Renal cortical epithelial cell (primary cell): ENCODE measurements around the gene MED31. TPM values are rescaled to one million over a fixed set of nuclear protein-coding genes. Genes with fewer than 3 reads are reported as not detected.
"Not testable (repeated sequence)": the region's sequence is repeated elsewhere in the genome, so short reads cannot be mapped to it uniquely, and the experiment has no call there.

ENCODE experiments used
- DNase-seq: peaks from one replicate; pipeline ENCODE4 v3.0.0-alpha.2; 2011; ENCODE audit warnings: low read depth
- total RNA-seq: library from RNA; depleted of rRNA; stranded (reverse); fragments of >200 nt; gene quantifications from 2 replicates; pipeline ENCODE4 v1.2.3, GENCODE V29; 2014

MED31 gene
- total RNA-seq, 1 donor from 2014 or later, result 8.5 TPM

DNA sequence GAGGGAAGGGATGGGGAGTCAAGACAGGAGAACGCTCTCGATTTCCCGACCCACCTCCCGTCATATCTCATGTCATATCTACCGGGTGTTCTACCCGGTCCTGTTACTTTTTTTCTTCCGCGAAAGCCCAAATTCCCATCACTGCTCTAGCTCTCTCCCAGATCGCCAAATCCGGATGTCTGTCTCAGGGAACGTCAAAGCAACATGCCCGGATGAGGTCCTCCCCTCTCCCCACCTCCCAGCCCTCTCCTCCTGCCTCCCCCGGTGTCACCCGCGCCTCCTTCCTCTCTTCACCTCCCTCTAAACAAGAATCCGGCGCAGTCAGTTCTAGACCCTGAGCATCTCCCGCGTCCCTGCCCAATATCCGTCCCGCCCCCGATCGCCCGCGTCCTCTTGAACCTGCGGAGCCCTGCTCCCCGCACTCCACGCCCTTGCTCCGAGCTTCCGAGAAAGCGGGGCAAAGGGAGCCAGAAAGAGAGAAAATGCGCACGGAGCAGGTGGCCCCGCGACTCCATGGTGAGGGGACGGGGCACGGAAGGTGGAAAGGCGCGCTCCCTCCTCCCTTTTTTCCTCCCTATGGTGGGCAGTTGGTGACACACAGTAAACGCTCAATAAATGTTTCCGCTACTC, 4.4 kb upstream of the MED31 start:
- DNase-seq, result not testable (repeated sequence)

DNA sequence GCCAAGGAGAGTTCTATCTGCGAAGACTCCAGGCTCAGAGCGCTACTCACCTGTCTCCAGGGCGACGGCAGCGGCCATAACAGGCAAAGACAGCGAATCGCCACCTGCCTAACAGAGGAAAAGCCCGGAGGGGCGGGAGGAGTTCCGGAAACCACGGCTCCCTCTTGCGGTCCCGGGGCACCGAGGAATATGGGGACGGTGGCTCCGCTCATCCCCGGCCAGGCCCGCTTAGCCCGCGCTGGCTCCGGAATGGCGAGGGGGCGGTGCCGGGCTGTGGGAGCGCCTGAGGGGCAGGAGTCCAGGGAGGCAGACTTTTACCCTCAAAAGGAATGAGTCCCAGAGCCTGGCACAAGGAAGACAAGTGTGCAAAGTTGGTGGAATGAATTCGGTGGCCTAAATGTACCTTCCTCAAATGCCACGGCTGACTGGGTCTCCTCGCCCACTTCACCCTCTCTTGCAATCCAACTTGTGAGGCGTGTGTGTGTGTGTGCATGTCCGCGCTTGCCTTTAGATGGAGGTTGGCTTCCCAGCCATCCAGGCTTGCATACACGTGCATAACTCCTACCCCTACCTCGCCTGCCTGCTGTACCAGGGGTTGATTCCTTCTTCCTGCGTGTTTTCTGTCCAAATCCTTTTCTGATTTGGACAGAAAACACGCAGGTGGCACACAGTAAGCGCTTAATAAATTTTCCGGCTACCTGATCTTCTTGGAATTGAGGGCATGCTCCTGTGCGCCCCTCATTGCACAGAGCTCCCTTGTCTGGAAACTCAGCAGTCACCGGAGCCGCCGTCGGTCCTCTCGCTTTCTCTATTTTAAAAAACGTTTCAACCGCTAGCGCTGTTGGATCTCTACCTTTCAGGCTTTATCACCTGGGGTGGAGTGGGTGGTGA, 3.7 kb upstream of the MED31 start:
- peak; percentile 12 for DNase-seq

DNA sequence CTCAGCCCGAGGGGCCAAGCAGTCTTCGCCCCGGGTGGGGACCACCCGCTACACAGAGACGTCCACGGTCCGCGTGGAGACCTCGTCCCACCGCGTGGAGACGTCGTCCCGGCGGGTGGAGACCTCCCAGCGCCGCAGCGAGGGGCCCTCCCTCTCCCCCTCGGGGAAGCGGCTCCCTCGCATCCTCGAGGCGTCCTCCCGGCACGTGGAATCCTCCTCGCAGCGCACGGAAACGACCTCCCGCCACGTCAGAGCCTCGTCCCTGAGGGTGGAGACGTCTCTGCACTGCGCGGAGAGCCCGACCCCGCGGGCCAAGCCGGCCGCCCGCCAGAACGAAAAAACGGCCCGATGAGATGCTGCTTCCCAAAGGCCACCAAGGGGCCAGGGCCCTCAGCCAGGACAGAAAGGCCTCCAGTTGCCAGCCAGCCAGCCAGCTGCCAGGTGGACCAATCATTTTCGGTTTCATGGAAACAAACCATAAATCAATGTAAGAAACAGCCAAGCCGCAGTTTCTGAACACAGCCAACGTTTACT, 581 bp upstream of the MED31 start:
- DNase-seq, result peak; percentile 60

DNA sequence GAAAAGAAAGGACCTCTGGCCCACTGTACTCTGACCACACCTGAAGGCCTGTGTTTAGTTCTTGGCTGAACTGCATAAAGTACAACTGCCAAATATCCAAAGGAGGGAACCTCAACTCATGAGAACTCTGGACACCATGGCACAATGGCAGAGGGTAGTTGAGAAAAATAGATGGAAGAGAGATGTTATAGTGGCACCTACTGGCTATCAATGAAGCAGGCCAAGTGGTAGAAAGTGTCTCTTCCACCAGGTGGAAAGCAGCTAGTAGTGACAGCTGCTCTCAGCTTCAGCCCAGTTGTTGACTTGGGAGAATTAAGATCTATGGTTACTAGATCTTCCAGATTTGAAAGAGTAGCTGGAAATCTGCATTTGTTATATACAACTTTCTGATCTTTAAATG, 3.2 kb downstream of the MED31 start:
- DNase-seq, result peak; percentile 42

DNA sequence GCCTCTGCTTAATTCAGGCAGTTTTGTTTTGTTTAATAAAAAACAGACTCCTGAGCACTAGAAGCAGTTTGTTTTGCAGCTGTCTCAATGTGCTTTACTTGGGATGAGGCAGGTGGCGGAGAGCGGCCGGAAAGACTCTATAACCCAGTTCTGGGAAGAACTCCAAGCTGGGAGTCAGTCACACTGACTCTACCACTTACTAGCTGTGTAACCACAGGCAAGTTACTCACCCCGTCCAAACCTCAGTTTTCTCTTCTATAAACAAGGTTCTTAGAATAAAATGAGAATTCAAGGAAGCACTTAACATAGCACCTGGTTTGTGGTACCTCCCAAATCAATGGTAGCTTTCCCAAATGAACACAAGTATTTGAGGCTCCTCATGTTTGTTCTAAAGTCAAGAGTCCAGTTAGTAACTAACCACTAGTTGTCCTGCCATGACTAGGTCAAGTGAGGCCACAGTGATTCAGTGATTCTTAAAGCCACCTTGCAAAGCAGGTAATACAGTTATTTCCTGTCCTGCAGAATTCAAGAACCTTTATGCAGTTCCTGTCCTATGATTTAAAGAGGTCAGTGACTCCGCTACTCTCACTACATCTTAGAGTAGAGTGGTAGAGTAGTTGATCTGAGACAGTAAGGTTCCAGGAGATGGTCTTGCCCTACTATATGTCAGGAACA, 7.8 kb downstream of the MED31 start:
- DNase-seq, result peak; percentile 68

DNA sequence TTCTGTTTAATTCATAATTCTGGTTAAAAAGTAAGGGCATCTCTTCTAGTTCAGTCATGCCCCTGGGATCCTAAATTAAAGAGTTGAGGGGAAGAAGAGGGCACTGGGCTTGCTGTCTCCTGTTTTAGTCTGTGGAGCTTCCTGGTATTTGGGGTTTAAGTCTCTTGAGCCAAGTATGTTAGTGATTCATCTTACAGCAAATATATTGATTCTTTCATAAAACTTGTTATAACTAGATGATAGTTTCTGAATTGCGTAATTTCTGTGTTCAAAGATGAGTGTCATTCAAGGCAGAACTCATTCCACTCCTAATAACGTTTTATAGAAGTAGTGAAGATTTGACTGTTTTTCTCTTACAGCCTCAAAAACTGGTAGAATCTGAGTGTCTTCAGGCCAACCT, 8.8 kb downstream of the MED31 start:
- DNase-seq, result no peak

DNA sequence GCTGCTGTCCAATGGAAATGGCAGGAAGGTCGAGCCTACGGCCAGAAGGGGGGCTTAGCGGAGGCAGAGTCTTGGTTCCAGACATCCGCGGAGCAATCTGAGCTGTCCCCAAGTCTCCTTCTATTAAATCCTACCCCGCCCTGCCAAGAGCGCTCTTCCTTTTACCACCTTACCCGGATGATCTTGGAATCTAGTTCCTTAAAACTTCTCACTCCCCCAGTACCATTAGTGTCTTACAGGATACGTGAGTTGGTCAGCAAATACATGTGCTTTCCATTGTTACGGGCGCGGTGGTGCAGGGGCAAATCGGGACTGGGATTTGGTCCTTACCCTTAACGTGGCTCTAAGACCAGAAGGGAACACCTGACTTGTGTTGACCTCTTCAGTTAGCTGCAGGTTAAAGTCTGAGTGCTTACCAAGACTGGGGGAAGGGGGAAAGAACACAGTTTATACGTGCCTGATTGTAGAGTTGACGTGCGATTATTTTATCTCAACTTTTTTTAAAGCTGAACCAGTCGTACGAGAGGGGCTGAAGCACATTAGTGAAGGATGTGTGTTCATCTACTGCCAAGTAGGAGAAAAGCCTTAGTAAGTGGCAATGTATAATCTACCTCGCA, 10.1 kb downstream of the MED31 start:
- peak; percentile 33 for DNase-seq

DNA sequence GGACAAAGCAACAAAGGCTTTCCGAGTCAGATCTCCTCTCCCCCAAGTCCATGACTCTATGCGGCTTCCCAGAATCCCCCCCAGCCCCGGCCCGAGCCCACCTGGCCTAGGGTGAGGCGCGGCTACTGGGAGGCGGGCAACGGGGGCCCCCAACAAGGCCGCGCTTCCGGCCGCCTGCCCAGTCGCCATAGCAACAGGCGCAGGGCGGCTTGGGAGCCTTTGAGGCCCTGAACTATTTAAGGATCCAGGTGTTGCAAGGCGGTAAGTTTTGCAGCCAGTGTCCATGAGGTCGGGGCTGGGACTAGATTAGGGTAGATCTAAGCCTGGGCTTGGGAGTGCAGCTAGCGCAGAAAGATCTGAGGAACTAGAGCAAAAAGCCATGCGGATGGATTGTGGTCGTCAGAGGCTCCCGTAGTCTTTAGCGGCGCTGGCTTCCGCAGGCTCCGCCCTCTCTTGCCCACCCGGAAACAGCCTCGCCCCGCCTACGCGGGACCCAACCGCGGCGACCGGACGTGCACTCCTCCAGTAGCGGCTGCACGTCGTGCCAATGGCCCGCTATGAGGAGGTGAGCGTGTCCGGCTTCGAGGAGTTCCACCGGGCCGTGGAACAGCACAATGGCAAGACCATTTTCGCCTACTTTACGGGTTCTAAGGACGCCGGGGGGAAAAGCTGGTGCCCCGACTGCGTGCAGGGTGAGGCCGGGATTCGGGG, 10.7 kb downstream of the MED31 start, which contains the start of the genes KIAA0753 and TXNDC17:
KIAA0753 (minus strand) TSS at position 176 of the 711 bp plus-strand sequence. CDS start 5,608 bp downstream, outside the sequence.
TXNDC17 (plus strand) TSS at position 525 of the 711 bp plus-strand sequence; CDS start at position 548, 23 bp downstream.
- peak; percentile 81 for DNase-seq

DNA sequence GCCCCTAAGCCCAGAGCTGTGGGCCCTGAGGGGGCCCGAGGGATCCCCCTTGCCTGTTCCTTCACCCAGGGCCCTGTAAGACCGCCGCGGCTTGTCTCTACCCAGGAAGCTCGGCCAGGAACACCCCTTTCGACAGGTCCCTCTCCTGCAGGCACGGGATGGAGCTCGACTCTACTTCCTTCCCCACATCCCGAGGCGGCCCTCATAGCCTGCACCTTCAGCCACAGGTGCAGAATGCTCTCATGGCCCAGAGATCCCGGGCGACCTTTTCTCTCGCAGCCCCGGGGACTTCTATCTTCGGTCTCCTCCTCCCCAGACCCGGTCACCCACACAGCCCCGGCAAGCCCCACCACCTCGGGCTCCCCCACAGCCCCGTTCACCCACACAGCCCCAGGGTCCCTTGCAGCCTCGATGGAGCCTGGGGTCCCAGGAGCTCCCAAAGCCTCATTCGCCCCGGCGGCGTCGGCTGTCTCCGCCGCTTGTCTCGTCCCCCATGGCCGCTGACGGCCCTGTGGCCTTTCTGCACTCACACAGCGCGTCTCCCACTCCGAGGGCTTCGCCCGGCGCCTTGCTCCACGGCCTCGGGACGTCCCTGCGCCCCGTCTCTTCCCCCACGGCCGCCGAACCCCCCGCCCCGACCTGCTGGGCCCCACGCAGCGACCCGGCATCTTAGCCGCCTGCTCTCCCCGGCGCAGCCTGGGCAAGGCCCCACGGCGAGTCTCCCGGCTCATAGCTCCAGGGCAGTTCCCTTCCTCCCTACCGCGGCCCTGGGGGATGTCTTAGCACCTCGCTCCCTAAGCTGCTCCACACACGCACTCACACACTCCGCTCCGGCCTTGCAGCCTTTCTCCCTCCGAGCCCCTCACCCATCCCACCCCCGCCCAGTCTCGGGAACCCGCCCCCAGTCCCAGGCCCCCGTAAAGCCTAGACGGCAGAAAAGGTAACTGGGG, 11.5 kb downstream of the MED31 start:
- no peak for DNase-seq

DNA sequence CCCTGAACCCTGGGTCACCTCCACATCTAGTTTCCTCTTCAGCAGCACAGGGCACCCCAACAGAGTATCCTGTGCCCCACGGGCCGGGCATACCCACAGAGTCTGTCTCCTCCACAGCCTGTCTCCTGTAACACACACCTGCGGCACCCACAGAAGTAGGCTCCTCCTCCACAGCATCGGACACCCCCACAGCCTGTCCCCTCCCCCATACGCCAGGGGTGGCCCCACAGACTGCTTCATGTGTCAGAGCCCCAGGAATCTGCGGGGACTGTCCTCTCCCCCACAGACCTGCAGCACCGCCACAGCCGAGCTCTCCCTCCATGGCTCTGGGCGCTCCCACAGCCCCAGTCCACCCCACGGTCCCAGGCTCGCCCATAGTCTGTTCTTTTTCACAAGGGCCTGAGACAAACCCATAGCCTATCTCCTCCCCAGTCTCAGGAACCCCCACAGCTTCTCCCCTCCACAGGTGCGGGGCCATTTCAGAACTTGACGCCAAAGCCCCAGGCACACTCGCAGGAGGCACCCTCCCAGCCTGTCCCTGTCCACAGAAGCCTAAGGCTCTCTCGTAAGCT, 12.3 kb downstream of the MED31 start:
- DNase-seq, result no peak

DNA sequence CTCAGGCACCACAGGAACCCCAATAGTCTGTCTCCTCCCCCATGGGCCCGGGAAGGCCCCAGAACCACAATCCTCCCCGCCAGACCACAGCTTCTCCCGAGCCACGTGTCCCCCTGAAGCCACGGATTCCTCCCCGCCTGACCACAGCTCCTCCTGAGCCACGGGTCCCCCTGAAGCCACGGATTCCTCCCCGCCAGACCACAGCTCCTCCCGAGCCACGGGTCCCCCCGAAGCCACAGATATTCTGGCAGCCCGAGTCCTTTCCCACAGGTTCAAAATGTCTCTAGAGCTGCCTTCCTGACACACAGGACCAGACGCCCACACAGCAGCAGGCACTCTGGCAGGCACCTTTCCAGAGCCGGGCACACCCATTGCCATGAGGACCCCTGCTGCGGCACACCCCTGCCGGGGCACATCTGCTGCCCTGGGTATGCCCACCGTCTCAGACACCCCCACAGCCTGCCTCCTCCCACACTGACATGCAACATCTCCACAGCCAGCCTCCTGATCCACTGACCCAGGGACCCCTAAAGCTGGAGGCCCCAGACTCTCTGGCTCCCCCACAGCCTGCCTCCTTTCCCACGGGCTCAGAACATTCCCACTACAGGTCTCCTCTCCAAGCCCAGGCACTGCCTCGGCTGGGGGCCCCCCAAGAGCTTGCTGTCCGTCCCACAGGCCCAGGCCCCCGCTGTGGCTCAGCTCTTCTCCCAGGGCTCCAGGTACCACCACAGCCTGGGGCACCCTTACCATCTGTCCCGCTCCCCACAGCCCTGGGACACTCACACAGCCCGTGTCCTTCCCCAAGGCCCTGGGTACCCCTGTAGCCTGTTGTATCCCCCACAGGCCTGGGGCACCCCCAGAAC, 13.1 kb downstream of the MED31 start:
- no peak for DNase-seq

DNA sequence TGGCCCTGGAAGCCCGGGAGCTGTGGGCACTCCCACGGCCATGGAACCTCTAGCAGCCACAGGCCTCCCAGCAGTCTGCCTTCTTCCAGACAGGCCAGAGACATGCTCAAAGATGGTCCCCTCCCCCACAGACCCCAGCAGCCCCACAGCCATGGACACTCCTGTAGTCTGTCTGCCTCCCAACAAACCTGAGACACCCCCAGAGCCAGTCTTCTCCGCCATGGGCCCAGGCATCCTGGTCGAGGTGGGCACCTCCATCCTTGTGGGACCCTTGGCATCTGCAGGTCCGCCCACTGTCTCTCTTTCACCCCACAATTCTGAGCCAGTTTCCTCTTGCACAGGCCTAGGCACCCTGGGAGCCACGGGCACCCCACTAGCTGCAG, 14.0 kb downstream of the MED31 start:
- DNase-seq, result no peak

DNA sequence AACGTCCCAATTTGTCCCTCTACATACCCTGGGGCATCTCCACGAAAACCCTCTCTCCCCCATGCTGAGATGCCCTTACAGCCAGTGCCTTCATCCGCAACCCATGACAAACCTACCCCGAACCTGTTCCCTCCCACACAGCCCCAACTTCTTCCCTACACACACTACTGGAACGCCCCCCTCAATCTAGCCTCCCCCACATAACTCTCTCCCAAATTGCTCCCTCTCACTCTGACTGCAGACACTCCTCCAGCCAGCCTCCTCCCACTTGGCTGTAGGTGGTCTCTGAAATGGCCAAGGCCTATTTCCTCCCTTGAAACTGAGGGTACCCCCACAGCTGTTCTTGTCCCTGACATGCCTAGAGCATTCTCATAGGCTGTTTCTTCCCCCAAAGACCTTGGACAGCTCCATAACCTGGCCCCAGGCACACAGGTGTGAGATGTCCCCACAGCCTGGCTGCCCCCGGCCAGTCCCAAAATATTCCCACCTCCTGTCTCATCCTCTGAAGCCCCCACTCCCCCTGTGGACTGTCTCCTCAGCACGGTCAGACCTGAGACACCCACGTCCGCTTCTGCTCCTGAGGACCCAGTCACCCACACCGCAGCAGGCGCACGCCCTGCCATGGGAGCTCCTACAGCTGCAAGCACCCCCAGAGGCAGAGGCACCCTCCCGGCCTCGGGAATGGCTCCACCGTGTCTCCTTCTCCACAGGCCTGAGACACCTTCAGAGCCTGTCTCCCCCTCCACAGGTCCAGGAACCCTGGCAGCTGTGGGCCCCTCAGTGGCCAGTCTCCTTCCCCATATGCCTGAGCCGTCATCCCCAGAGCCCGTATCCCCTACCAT, 14.6 kb downstream of the MED31 start:
- DNase-seq, result no peak

DNA sequence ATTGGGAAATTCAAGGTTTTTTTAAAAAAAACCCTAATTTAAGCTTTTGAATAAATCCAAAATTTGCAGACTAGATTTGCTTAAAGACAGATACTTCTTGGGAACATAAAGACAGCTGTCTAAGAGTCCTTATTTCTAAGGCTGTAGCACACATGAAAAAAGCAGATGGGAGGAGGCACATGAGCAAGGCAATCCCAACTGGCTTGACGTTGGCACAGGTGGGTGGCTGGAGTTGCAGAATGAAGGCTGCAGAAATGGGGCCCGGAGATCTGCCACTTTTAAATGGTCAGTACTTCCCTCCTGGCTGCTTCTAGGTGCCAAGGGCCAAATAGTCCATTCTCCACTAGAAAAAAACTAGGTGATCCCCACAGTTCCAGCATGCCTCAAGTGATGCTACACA, 15.3 kb downstream of the MED31 start:
- no peak for DNase-seq

DNA sequence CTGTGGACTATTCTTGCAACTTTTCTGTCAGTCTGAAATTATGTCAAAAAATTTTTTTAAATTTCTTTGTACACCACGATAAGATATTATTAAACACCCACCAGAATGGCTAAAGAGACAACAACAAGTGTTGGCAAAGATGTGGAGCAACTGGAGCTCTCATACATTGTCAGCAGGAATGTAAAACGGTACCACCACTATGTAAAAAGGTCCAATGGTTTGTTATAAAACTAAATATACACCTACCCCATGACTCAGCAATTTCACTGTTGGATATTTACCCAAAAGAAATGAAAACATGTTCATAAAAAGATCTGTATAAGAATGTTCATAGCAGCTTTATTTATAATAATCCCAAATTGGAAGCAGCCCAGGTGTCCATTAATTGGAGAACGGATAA, 18.1 kb downstream of the MED31 start:
- no peak for DNase-seq

DNA sequence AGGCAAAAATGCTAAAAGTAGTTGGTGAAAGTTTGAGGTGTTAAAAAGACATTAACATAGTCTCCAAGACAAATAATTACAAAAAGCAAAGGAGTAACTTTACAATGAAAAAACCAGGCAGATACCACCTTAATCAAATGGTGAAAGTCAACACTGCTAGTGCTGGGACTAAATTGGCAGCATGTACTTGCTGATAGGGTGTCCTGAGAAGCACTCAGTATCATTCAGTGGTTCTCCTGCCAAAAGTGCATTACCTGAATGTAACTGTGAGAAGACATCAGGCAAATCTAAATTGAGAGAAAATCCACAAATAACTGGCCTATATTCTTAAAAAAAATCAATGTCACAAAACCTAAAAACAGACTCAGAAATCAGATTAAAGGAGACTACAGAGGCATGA, 18.9 kb downstream of the MED31 start:
- no peak for DNase-seq

DNA sequence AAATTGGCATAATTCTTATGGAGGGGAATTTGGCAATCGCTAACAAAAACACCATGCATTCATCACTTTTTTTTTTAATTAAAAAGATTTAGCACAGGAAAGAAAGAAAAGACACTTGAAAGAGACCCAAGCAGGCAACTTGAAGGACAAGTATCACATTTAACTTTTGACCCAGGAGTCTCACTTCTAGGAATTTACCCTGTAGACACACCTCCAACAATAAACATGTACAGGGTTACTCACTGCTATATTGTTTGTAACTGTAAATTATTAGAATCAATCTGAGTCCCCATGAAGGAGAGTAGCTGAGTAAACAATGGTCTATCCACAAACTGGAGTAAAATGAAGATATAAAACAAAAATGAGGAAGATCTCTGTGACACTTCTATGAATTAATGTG, 21.0 kb downstream of the MED31 start:
- DNase-seq, result no peak

DNA sequence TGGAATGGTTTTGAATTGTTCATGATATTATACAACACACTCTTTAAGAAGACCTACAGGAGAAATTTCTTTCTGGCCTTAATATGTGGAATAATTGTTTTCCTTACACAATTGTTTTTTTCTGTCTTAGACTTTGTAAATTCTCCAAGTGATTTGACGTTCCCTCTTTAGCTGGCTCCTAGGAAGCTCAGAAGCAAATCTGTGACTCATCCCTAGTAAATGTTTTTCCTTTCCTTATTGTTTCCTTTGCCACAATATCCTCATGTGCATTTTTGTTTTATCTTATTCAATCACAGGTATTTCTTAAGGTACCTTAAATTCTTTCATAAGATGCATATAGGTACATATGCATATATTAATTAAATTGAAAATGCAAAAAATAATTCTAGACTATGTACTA, 24.4 kb downstream of the MED31 start:
- peak; percentile 53 for DNase-seq
